Activated CD4-positive, alpha-beta memory T cell treated with anti-CD3 and anti-CD28 coated beads, Interleukin-2, amount 10 ng/mL, durations not matched to agents 7 days and 5 days (primary cell): Measurements from ENCODE around the gene OMP. TPM values are rescaled to one million over a fixed set of nuclear protein-coding genes. Genes with fewer than 3 reads are reported as not detected.

Source experiments
- CTCF ChIA-PET: fragments of 350-600 bp; sonication (Branson Sonifier 250); formaldehyde crosslinking; loops from one replicate; lab custom pipeline; 2021; ENCODE audit warnings: antibody characterized with exemption, inconsistent platforms; lab: Charles Lee
- POLR2A ChIA-PET: fragments of 350-600 bp; sonication (Branson Sonifier 250); formaldehyde crosslinking; loops from one replicate; lab custom pipeline; 2021; ENCODE audit warnings: antibody characterized with exemption; lab: Charles Lee
- DNase-seq: peaks from one replicate; pipeline ENCODE4 v3.0.0-alpha.2; 2020
- H3K27ac Mint-ChIP-seq: one replicate; pipeline ENCODE4 v1.8.0; 2021; ENCODE audit warnings: mild to moderate bottlenecking, mixed read lengths
- H3K27me3 Mint-ChIP-seq: one replicate; pipeline ENCODE4 v1.8.0; 2021; ENCODE audit warnings: mixed read lengths
- H3K36me3 Mint-ChIP-seq: one replicate; pipeline ENCODE4 v1.8.0; 2021; ENCODE audit warnings: low read depth, mixed read lengths
- H3K4me1 Mint-ChIP-seq: one replicate; pipeline ENCODE4 v1.8.0; 2021; ENCODE audit warnings: mixed read lengths
- H3K4me3 Mint-ChIP-seq: one replicate; pipeline ENCODE4 v1.8.0; 2021; ENCODE audit warnings: mild to moderate bottlenecking, mixed read lengths
- H3K9me3 Mint-ChIP-seq: one replicate; pipeline ENCODE4 v1.8.0; 2021; ENCODE audit warnings: mixed read lengths
- total RNA-seq, 2 experiments: library from RNA; stranded (reverse); gene quantifications; one replicate each; pipeline ENCODE4 v1.2.3, GENCODE V29; 2021

Gene OMP
- total RNA-seq, 2 experiments from 2014 or later, result not detected

GRCh38 chr11:77114089-77114463, 11.4 kb downstream of the OMP start:
- Mint-ChIP-seq H3K36me3 (no peaks in the 10 kb centered on the region), H3K4me1 (no peaks in the 10 kb centered on the region), H3K4me3 (no peak overlapping the region), H3K9me3 (no peaks in the 10 kb centered on the region), H3K27me3 (no peaks in the 10 kb centered on the region), H3K27ac (no peak overlapping the region)
- no peak for DNase-seq
- CTCF ChIA-PET, result interaction anchor here (0.7 to 2.8 kb wide), 4 partner anchors 13 to 364 kb away, joined by 3 to 11 read pairs (median 8); no protein-coding TSS in a partner anchor
- POLR2A ChIA-PET, result no interaction called here

- ChIA-PET CTCF (interaction anchor here (0.8 to 2.8 kb wide), 4 partner anchors 11 to 23 kb away, joined by 3 to 11 read pairs (median 6); no protein-coding TSS in a partner anchor), POLR2A (no interaction called here)
- H3K4me1 Mint-ChIP-seq, result no peaks in the 10 kb centered on the region
- no peaks in the 10 kb centered on the region for H3K9me3 Mint-ChIP-seq
- no peak overlapping the region for H3K27ac Mint-ChIP-seq
- DNase-seq, result no peak
- no peak overlapping the region for H3K4me3 Mint-ChIP-seq
- no peaks in the 10 kb centered on the region for H3K27me3 Mint-ChIP-seq
- H3K36me3 Mint-ChIP-seq, result no peaks in the 10 kb centered on the region
Measured at GRCh38 chr11:77115181-77115611, 12.6 kb downstream of the OMP start.

DNA sequence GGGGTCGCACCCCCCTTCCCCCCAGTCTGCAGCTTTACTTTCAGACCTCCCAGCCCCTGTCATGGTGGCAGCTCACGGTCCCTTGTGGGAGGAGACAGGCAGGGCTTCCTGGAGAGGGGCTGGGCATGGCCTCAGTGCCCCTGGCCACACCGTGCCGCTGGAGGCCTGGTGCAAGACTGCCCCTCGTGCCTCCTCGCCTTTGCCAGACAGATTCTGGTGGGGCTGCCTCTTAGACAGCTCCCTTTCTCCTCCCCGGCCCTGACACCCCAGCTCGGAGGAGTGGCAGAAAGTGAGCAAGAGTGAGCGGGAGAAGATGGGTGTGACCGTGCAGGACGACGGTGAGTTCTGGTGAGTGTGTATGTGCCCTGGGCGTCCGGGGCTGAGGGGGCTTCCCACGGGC, 13.3 kb downstream of the OMP start:
- no peaks in the 10 kb centered on the region for H3K9me3 Mint-ChIP-seq
- H3K4me3 Mint-ChIP-seq, result no peak overlapping the region
- peaks cover 1% of the 10 kb centered on the region for H3K4me1 Mint-ChIP-seq
- H3K27me3 Mint-ChIP-seq, result no peaks in the 10 kb centered on the region
- no peak overlapping the region for H3K27ac Mint-ChIP-seq
- CTCF ChIA-PET, result interaction anchor here (0.8 to 2.8 kb wide), 3 partner anchors 11 to 24 kb away, joined by 4 to 9 read pairs (median 5); no protein-coding TSS in a partner anchor
- DNase-seq, result no peak
- no peaks in the 10 kb centered on the region for H3K36me3 Mint-ChIP-seq
- POLR2A ChIA-PET, result no interaction called here

DNA sequence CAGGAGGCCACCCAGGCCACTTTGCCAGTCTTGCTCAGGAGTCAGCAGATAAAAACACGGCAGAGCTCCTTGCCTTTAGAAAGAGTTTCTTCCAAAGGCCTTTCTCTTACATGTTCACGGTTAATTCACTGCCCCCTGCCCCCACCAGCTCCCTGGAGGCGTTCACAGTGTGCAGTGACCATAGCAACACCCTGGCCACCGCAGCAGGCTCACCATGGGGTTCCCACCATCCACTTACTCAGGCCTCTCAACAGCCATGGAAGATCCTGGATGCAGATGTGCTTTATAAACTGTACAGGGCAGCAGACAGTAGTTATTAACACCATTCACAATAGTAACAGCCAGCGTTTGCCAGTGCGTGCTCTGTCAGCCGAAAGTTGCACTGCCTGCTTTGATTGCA, 14.9 kb downstream of the OMP start:
- H3K27ac Mint-ChIP-seq, result no peak overlapping the region
- POLR2A ChIA-PET, result no interaction called here
- H3K4me1 Mint-ChIP-seq, result peaks cover 4% of the 10 kb centered on the region
- no peak overlapping the region for H3K4me3 Mint-ChIP-seq
- H3K27me3 Mint-ChIP-seq, result no peaks in the 10 kb centered on the region
- H3K36me3 Mint-ChIP-seq, result no peaks in the 10 kb centered on the region
- H3K9me3 Mint-ChIP-seq, result no peaks in the 10 kb centered on the region
- DNase-seq, result no peak
- CTCF ChIA-PET, result interaction anchor here (1.7 kb wide), 1 partner anchor 9 kb away, joined by 5 read pairs; no protein-coding TSS in a partner anchor

DNA sequence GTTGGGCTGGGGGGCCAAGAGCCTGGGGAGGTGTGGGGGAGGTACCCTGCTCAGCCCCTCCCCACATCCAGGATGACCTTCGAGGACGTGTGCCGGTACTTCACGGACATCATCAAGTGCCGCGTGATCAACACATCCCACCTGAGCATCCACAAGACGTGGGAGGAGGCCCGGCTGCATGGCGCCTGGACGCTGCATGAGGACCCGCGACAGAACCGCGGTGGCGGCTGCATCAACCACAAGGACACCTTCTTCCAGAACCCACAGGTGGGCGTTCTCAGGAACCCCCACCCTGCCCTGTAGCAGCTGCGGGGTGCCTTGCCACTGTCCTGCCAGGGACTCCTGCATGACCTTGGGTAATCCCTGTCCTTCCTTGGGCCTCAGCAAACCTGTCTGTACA, 15.4 kb downstream of the OMP start:
- Mint-ChIP-seq H3K27ac (no peak overlapping the region), H3K4me1 (peaks cover 4% of the 10 kb centered on the region), H3K4me3 (no peak overlapping the region), H3K27me3 (no peaks in the 10 kb centered on the region), H3K36me3 (no peaks in the 10 kb centered on the region), H3K9me3 (no peaks in the 10 kb centered on the region)
- DNase-seq, result no peak
- ChIA-PET POLR2A (no interaction called here), CTCF (no interaction called here)

DNA sequence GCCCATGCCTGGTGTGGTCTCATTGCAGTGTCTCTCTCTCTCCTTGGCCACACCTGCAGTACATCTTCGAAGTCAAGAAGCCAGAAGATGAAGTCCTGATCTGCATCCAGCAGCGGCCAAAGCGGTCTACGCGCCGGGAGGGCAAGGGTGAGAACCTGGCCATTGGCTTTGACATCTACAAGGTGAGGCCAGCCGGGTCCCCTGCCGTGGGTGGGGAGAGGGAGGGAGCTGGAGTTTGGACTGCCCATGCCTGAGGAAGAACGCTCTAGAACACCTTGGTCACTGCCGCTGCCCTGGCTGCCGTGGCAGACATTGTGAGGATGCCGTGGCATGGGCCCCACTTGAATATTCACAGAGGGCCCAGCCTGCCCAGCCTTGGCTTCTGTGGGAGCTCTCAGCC, 16.3 kb downstream of the OMP start:
- Mint-ChIP-seq H3K4me3 (no peak overlapping the region), H3K27me3 (no peaks in the 10 kb centered on the region), H3K27ac (no peak overlapping the region), H3K9me3 (no peaks in the 10 kb centered on the region), H3K4me1 (peaks cover 4% of the 10 kb centered on the region), H3K36me3 (no peaks in the 10 kb centered on the region)
- CTCF ChIA-PET, result interaction anchor here (1.0 kb wide), 1 partner anchor 69 kb away, joined by 3 read pairs; no protein-coding TSS in a partner anchor
- no peak for DNase-seq
- POLR2A ChIA-PET, result no interaction called here

DNA sequence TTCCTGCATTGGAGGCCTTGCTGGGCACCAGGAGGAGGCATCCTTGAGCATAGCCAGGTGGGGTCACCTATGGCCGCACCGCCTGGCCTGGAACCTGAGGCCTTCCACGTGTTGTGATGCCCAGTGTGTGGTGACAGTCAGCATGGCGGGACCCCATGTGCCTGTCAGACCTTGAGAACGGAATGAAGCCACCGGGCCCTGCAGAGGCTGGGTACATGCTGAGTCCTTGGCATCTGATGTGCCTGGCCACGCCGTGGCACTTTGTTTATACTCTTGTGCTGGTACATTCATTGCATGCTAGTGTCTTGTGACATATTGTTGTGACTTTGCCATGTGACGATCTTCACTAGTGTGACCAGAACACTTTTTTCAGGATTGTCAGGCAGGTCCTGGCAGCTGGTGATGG, 16.9 kb downstream of the OMP start:
- no peaks in the 10 kb centered on the region for H3K9me3 Mint-ChIP-seq
- peaks cover 4% of the 10 kb centered on the region for H3K4me1 Mint-ChIP-seq
- no peak overlapping the region for H3K27ac Mint-ChIP-seq
- no peaks in the 10 kb centered on the region for H3K36me3 Mint-ChIP-seq
- ChIA-PET POLR2A (no interaction called here), CTCF (interaction anchor here (1.0 kb wide), 1 partner anchor 68 kb away, joined by 3 read pairs; no protein-coding TSS in a partner anchor)
- DNase-seq, result no peak
- H3K27me3 Mint-ChIP-seq, result no peaks in the 10 kb centered on the region
- H3K4me3 Mint-ChIP-seq, result no peak overlapping the region

DNA sequence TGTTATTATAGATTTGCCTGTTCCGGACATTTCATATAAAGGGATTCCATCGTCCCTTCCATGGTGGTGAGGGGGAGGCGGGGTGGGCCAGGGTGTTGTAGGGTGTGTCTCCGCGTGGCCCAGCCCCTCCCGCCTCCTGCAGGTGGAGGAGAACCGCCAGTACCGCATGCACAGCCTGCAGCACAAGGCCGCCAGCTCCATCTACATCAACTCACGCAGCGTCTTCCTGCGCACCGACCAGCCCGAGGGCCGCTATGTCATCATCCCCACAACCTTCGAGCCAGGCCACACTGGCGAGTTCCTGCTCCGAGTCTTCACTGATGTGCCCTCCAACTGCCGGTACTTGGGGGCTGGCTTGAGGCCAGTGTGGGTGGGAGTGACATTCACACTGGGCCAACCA, 17.9 kb downstream of the OMP start:
- H3K9me3 Mint-ChIP-seq, result no peaks in the 10 kb centered on the region
- no peaks in the 10 kb centered on the region for H3K27me3 Mint-ChIP-seq
- H3K4me3 Mint-ChIP-seq, result no peak overlapping the region
- H3K27ac Mint-ChIP-seq, result no peak overlapping the region
- H3K4me1 Mint-ChIP-seq, result peaks cover 4% of the 10 kb centered on the region
- no peaks in the 10 kb centered on the region for H3K36me3 Mint-ChIP-seq
- CTCF ChIA-PET, result no interaction called here
- POLR2A ChIA-PET, result no interaction called here
- no peak for DNase-seq

GRCh38 chr11:77121096-77121640, 18.5 kb downstream of the OMP start:
- Mint-ChIP-seq H3K27ac (no peak overlapping the region), H3K27me3 (no peaks in the 10 kb centered on the region), H3K4me3 (no peak overlapping the region), H3K36me3 (no peaks in the 10 kb centered on the region), H3K4me1 (peaks cover 4% of the 10 kb centered on the region), H3K9me3 (no peaks in the 10 kb centered on the region)
- no peak for DNase-seq
- ChIA-PET CTCF (interaction anchor here (0.8 to 1.1 kb wide), 3 partner anchors 15 to 73 kb away, joined by 3 to 4 read pairs (median 3); no protein-coding TSS in a partner anchor), POLR2A (no interaction called here)

GRCh38 chr11:77121876-77122575, 19.4 kb downstream of the OMP start:
- ChIA-PET POLR2A (no interaction called here), CTCF (interaction anchor here (0.8 to 1.1 kb wide), 3 partner anchors 14 to 74 kb away, joined by 3 to 4 read pairs (median 3); no protein-coding TSS in a partner anchor)
- H3K27ac Mint-ChIP-seq, result no peak overlapping the region
- no peaks in the 10 kb centered on the region for H3K9me3 Mint-ChIP-seq
- no peaks in the 10 kb centered on the region for H3K36me3 Mint-ChIP-seq
- H3K27me3 Mint-ChIP-seq, result no peaks in the 10 kb centered on the region
- no peak for DNase-seq
- H3K4me3 Mint-ChIP-seq, result no peak overlapping the region
- H3K4me1 Mint-ChIP-seq, result peaks cover 4% of the 10 kb centered on the region

DNA sequence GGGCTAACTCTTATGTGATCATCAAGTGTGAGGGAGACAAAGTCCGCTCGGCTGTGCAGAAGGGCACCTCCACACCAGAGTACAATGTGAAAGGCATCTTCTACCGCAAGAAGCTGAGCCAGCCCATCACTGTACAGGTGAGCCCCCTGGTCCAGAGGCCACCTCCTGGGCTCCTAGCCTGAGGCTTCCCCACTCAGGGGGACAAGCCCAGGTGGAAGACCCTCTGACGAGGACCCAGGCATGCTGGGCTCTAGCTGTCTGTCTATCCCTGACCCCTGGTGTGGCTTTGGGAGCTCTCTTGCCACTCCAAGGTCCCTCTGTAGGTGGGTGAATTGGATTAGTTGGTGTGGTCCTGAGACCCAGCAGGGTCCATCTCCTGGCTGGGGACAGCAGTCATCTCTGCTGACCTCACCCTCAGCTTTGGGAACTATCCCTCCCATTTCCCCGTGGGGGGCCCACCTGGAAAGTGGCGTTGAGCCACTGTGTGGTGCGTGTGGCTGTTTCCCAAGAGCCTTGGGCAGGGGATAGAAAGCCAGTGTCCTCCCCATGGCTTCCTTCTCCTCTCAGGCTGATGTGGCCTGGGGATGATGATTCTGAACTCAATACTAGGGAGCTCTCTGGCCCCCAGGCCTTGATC, 20.1 kb downstream of the OMP start:
- ChIA-PET CTCF (interaction anchor here (0.5 kb wide), 1 partner anchor 1329 kb away, joined by 3 read pairs; no protein-coding TSS in a partner anchor), POLR2A (no interaction called here)
- Mint-ChIP-seq H3K27ac (no peak overlapping the region), H3K9me3 (no peaks in the 10 kb centered on the region), H3K4me3 (no peak overlapping the region), H3K36me3 (no peaks in the 10 kb centered on the region), H3K27me3 (peaks cover 3% of the 10 kb centered on the region), H3K4me1 (peaks cover 8% of the 10 kb centered on the region)
- DNase-seq, result no peak

- ChIA-PET POLR2A (no interaction called here), CTCF (no interaction called here)
- Mint-ChIP-seq H3K27ac (no peak overlapping the region), H3K27me3 (peaks cover 3% of the 10 kb centered on the region), H3K4me3 (no peak overlapping the region), H3K4me1 (peaks cover 8% of the 10 kb centered on the region), H3K9me3 (no peaks in the 10 kb centered on the region), H3K36me3 (no peaks in the 10 kb centered on the region)
- DNase-seq, result no peak
Measured at GRCh38 chr11:77123591-77123990, 21.0 kb downstream of the OMP start.

DNA sequence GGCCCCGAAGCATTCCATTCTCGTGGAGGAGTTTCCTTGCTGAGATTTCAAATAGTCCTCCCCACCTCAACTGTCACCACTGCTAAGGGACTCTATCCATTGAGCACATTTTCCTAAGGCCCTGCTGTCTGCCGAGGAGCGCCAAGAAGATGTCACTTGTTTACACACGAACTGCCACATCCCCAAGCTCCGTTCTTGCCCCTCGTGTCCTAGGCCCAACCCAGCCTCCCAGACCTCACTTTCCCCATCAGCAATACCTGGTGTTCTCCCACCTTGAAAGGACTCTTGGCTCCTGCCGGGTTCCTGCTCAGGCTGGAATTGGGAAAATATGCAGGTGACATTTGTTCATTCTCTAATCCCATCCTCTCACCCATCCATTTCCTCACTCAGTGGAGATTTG, 21.4 kb downstream of the OMP start:
- peaks cover 8% of the 10 kb centered on the region for H3K4me1 Mint-ChIP-seq
- no peak overlapping the region for H3K4me3 Mint-ChIP-seq
- DNase-seq, result no peak
- no peaks in the 10 kb centered on the region for H3K36me3 Mint-ChIP-seq
- ChIA-PET POLR2A (no interaction called here), CTCF (no interaction called here)
- H3K9me3 Mint-ChIP-seq, result no peaks in the 10 kb centered on the region
- peaks cover 3% of the 10 kb centered on the region for H3K27me3 Mint-ChIP-seq
- no peak overlapping the region for H3K27ac Mint-ChIP-seq
